HEK293T (cell line): Measurements from ENCODE around the gene AEBP2.

Experiments used
- BHLHE40 ChIP-seq: fragments of 450-650 bp; IDR thresholded peaks from 2 replicates; pipeline ENCODE4 v1.6.1; 2016; ENCODE audit warnings: mild to moderate bottlenecking, moderate library complexity, borderline replicate concordance
- FOXK2 ChIP-seq: fragments of 450-650 bp; IDR thresholded peaks from 2 replicates; pipeline ENCODE4 v1.6.1; 2016; ENCODE audit warnings: mild to moderate bottlenecking
- SUZ12 ChIP-seq: fragments of 450-650 bp; IDR thresholded peaks from 2 replicates; pipeline ENCODE4 v1.6.1; 2016; ENCODE audit warnings: mild to moderate bottlenecking

- TF ChIP-seq SUZ12 (no peak), BHLHE40 (no peak), FOXK2 (no peak)
Observed at GRCh38 chr12:19530637-19531023, 91.3 kb downstream of the AEBP2 start.
